DMS79 (cell line): ENCODE results near the gene C4A.
"Not testable (repeated sequence)": the region's sequence is repeated elsewhere in the genome, so short reads cannot be mapped to it uniquely, and the experiment has no call there.

ENCODE experiments used
- DNase-seq: peaks from one replicate; lab custom pipeline; 2025; lab: John Stamatoyannopoulos, UW

Gene C4A

DNA sequence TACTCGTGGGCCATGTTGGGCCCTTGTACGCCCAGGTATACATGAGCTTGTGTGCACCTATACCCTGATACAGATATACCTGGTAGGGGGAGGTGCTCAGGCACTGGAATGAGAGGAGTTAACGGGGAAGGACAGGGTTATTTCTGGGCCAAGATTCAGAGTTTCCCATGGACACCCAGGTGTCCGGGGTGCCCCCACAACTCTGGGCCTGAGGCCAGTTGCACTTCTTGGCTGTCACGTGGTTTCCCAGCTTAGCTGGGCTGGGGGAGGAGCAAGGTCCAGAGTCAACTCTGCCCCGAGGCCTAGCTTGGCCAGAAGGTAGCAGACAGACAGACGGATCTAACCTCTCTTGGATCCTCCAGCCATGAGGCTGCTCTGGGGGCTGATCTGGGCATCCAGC lies at the start of gene C4A:
TSS of gene C4A (plus strand) at position 314 of the 400 bp plus-strand sequence. CDS start at position 365, 51 bp downstream.
- DNase-seq: not testable (repeated sequence)

DNA sequence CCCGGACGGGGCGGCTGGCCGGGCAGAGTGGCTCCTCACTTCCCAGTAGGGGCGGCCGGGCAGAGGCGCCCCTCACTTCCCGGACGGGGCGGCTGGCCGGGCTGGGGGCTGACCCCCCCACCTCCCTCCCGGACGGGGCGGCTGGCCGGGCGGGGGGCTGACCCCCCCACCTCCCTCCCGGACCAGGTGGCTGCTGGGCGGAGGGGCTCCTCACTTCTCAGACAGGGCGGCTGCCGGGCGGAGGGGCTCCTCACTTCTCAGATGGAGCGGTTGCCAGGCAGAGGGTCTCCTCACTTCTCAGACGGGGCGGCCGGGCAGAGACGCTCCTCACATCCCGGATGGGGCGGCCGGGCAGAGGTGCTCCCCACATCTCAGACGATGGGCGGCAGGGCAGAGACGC lies 49.7 kb upstream of the C4A start:
- DNase-seq: not testable (repeated sequence)

DNA sequence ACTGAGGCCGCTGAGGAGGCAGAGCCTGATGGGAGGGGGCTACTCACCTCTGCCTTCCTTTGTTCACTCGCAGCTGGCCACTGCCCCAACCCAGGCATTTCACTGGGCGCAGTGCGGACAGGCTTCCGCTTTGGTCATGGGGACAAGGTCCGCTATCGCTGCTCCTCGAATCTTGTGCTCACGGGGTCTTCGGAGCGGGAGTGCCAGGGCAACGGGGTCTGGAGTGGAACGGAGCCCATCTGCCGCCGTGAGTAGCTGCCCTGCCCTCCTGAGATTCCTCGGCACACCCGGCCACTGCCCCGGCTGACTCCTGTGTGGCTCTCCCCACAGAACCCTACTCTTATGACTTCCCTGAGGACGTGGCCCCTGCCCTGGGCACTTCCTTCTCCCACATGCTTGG lies 48.3 kb upstream of the C4A start:
- DNase-seq: no peak

DNA sequence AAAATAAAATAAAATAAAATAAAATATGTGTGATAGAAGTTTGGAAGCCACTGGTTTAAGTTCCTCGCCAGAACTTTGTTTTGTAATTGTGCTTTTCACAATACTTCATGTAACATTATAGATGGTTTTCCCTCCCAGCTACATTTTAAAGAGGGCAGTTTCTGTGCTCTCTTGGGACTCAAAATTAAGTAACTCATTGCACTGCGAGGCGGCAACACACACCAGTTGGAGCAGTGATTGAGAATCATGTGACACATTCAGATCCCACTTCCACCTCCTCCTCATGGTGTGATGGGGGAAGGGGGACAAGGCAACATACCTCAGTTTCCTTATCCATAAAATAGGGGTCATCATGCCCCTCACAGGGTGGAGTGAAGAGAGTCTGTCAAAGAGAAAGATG lies 46.8 kb upstream of the C4A start:
- DNase-seq: no peak

DNA sequence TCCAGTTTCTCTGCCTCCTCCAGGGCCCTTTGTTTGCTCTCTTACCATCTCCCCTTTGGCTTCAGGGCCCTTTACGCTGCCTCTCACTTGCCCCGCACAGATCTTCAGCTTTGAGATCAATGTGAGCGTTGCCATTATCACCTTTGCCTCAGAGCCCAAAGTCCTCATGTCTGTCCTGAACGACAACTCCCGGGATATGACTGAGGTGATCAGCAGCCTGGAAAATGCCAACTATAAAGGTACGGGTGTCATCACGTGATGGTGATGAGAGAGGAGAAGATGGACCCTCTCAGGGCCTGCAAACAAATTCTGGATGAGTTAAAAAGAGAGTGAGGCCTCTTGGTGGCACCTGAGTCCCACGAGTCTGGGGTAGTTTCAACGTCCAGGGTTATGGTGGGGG lies 46.0 kb upstream of the C4A start:
- no peak for DNase-seq

DNA sequence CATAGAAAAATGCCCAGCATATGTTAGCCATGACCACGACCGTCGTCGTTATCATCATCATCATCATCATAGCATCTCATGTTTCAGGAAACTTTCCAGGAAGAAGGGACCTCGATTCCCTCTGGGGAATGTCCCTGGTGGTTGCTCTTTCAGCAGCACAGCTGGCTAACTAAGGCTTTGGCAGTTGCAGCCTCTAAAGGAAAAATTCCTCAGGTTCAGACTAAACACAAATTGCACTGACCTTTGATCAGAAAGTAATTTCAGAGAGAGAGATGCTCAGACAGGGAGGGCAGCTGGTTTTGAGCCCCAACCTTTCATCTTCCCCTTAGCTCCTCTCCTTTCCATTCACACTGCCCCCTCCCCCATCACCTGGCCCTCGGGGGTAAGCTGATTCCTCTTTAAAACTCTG lies 41.6 kb upstream of the C4A start:
- no peak for DNase-seq

DNA sequence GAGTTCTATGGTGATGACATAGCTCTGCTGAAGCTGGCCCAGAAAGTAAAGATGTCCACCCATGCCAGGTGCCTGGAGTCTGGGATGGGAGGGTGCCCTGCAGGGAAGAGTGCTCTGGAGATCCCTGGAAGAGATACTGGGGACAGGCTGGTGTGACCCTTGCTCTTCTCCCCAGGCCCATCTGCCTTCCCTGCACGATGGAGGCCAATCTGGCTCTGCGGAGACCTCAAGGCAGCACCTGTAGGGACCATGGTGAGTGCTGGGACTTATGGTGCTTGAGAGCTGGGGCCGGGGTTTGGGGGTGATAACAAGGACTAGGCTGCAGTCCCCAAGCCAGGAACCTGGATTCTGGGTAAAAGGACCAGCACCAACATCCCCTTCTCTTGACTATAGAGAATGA lies 38.1 kb upstream of the C4A start:
- no peak for DNase-seq

DNA sequence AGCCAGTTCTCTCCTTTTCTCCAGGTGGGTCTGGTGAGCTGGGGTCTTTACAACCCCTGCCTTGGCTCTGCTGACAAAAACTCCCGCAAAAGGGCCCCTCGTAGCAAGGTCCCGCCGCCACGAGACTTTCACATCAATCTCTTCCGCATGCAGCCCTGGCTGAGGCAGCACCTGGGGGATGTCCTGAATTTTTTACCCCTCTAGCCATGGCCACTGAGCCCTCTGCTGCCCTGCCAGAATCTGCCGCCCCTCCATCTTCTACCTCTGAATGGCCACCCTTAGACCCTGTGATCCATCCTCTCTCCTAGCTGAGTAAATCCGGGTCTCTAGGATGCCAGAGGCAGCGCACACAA lies 36.7 kb upstream of the C4A start:
- no peak for DNase-seq

DNA sequence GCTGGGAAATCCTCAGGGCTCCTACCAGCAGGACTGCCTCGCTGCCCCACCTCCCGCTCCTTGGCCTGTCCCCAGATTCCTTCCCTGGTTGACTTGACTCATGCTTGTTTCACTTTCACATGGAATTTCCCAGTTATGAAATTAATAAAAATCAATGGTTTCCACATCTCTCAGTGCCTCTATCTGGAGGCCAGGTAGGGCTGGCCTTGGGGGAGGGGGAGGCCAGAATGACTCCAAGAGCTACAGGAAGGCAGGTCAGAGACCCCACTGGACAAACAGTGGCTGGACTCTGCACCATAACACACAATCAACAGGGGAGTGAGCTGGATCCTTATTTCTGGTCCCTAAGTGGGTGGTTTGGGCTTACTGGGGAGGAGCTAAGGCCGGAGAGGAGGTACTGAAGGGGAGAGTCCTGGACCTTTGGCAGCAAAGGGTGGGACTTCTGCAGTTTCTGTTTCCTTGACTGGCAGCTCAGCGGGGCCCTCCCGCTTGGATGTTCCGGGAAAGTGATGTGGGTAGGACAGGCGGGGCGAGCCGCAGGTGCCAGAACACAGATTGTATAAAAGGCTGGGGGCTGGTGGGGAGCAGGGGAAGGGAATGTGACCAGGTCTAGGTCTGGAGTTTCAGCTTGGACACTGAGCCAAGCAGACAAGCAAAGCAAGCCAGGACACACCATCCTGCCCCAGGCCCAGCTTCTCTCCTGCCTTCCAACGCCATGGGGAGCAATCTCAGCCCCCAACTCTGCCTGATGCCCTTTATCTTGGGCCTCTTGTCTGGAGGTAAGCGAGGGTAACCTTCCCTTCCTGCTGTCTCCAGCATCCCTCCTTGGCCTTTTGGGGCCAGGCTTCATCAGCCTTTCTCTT lies 36.1 kb upstream of the C4A start, which contains the start of gene CFB:
TSS of gene CFB (plus strand) at position 589 of the 863 bp plus-strand sequence. CDS start at position 716, 127 bp downstream.
- peak; percentile 20 for DNase-seq

DNA sequence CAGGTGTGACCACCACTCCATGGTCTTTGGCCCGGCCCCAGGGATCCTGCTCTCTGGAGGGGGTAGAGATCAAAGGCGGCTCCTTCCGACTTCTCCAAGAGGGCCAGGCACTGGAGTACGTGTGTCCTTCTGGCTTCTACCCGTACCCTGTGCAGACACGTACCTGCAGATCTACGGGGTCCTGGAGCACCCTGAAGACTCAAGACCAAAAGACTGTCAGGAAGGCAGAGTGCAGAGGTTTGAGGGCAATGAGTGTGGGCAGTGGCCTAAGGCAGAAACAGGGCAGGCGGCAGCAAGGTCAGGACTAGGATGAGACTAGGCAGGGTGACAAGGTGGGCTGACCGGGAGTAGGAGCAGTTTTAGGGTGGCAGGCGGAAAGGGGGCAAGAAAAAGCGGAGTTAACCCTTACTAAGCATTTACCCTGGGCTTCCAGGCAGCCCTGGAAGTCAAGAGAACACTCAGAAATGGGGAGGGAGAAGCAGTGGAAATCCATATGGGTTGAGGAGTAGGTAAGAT lies 35.4 kb upstream of the C4A start:
- no peak for DNase-seq

DNA sequence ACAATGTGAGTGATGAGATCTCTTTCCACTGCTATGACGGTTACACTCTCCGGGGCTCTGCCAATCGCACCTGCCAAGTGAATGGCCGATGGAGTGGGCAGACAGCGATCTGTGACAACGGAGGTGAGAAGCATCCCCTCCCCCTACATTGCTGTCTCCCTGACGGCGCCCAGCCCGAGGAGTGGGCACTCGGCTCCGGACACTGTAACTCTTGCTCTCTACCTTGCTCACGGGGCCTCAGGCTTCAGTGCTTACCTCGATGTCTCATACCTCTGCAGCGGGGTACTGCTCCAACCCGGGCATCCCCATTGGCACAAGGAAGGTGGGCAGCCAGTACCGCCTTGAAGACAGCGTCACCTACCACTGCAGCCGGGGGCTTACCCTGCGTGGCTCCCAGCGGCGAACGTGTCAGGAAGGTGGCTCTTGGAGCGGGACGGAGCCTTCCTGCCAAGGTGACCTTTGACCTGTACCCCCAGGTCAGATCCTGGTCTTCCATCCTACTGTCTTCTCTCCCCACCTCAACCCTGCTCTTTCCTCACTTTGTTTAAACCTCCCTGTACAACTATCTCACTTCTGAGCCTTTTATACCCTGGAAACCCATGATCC lies 34.7 kb upstream of the C4A start:
- no peak for DNase-seq

DNA sequence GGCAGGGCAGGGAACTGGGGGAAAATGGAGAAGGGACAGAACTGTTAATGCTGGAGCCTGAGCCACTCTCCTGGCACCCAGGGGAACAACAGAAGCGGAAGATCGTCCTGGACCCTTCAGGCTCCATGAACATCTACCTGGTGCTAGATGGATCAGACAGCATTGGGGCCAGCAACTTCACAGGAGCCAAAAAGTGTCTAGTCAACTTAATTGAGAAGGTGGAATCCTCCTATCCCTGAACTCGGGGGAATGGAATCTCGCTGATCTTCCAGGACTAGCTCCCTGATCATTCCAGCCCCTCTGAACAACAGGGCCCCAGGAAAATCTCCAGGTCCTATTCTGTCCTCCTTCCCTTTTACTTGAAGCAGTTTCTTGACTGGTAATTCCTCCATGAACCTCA lies 34.0 kb upstream of the C4A start:
- no peak for DNase-seq

DNA sequence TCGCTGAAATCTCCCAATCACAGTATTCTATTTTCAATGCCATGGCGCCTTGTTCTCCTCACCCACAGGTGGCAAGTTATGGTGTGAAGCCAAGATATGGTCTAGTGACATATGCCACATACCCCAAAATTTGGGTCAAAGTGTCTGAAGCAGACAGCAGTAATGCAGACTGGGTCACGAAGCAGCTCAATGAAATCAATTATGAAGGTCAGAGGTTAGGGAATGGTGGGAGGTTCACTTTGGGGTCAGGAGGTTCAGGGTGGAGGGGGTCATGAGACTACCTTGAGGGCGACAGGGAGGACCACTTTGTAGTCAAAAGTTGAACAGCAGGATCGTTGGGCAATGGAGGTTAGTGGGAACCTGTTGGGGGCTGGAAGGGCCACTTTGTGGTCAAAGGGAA lies 33.6 kb upstream of the C4A start:
- no peak for DNase-seq

DNA sequence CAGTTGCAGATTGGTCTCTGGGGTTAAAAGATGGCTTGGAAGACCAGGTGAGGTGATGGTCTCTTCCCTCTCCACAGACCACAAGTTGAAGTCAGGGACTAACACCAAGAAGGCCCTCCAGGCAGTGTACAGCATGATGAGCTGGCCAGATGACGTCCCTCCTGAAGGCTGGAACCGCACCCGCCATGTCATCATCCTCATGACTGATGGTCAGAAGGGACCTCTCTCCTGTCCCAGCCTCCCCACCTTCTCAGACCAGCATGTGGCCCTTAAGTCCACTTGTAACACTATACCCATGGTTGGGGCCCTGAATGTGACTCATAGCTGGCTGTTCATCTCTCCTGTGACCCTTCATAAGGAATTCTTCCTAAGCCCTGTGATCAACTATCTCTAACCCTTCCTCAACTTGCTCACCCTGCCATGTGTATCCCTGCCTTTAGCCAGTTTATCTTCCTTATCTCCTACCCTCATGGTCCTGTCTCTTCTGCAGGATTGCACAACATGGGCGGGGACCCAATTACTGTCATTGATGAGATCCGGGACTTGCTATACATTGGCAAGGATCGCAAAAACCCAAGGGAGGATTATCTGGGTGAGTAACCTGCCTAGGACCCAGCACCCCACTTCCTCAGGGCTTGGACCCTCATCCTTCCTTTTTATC lies 33.0 kb upstream of the C4A start:
- DNase-seq: no peak

DNA sequence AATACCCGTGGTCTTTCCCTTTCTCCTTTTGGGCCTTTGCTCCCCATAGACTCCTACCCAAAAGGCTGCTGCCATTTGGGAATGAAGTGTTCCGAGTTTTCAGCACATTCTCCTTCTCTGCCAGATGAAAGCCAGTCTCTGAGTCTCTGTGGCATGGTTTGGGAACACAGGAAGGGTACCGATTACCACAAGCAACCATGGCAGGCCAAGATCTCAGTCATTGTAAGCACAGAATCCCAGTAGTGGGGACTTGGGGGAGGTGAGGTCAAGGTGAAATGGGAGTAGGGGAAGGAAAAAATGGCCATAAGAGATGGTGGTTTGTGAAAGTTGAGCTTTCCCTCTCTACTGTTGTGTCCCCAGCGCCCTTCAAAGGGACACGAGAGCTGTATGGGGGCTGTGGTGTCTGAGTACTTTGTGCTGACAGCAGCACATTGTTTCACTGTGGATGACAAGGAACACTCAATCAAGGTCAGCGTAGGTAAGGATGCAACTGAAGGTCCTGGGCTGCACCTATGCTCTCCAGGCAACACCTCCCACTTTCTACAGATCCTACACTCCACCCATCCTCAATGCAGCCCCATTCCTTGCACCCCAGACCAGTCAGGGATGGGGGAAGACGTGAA lies 31.8 kb upstream of the C4A start:
- no peak for DNase-seq

DNA sequence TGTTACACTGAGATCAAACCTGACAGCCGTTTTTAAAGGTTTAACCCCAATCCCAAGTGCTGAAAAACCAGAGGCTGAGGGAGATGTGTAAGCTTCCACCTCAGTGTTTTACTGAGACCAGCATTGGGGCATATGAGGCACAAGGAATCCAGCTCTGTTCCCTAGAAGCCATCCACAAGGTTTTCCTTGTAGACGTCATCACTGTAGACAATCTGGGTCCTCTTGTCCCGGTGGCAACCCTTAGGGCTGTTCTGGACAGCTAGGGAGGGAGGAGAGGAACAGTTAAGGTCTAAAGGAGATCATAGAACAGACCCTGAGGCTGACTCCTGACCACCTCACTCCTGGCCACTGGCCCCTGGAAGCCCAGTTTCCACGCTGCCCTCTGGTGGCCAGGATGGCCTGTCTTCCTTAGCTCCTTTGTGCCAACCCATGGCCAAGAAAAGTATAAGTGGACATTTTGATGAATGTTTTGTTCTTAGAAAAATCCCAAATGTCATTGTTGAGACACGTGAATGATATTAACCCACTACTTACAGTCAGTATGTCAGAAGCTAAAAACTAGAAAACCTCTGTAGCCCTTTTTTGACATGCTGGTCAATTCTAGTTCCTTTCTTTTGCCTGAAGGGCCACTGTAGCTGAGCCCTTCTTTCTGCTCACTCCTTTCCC lies 29.6 kb upstream of the C4A start:
- DNase-seq: no peak

DNA sequence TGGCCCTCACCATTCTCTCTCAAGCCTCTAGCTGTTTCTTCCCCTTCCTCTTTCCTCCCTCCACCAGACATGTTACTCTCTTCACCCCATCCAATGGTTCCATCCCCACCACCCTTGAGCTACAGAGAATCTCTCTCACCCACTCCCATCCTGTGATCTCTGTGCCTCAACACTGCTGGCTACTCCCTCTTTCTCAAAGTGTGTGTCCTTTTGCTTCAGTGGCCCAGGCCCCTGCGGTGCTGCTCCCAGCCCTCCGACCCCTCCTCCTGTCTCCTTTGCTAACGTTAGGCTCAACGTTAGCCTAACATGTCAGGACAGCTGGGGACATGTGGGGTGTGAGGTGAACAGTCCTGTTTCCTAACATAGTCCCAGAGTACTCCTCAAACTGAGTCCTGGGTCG lies 29.0 kb upstream of the C4A start:
- no peak for DNase-seq

DNA sequence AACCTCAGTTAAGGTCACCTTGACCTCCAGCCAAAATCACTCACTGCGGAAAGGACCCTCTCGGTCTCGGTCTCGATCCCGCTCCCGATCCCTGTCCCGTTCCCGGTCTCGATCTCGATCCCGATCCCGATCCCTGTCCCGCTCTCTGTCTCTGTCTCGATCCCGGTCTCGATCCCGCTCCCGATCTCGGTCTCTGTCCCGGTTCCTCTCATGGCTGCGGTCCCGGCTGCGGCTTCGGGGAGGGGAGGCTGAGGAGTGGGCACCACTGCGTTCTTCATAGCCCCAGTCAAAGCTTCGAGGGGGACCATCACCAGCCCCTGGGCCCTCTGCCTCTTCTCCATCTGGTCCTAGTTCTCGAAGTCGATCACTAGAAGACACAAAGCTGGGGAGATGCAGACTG lies 27.3 kb upstream of the C4A start:
- DNase-seq: no peak

DNA sequence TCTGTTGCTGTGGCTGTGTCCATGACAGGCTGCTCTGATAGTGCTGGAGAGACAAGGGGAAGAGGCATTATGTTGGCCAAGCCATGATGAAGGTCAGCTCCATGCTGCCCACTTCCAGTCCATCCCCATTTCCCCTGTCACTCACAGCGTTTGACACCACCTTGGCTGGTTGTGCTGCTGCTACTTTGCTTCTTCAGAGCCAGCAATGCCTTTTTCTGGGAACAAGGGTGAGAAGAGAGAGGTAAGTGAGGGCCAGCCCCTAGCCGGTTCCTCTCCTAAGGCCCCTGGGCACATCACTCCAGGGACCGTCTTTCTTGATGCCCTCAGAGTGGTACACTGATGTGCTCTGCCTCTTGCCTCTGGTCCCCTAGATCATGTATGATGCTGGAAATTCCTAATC lies 25.1 kb upstream of the C4A start:
- no peak for DNase-seq

DNA sequence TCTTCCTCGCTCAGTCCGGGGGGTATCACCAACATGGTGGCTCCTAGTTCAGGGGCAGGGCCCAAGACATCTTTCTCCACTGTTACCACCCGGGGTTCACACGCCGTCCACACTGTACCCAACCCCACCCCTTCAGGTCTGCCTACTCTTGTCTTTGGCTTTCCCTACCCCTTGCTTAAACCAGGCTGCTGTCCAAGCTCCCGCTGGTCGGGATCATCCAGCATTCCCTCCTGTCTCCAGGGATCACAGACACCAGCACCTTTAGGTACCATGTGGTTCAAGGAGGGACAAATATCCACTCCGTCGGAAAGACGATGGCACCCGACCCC lies 23.5 kb upstream of the C4A start:
- DNase-seq: no peak

DNA sequence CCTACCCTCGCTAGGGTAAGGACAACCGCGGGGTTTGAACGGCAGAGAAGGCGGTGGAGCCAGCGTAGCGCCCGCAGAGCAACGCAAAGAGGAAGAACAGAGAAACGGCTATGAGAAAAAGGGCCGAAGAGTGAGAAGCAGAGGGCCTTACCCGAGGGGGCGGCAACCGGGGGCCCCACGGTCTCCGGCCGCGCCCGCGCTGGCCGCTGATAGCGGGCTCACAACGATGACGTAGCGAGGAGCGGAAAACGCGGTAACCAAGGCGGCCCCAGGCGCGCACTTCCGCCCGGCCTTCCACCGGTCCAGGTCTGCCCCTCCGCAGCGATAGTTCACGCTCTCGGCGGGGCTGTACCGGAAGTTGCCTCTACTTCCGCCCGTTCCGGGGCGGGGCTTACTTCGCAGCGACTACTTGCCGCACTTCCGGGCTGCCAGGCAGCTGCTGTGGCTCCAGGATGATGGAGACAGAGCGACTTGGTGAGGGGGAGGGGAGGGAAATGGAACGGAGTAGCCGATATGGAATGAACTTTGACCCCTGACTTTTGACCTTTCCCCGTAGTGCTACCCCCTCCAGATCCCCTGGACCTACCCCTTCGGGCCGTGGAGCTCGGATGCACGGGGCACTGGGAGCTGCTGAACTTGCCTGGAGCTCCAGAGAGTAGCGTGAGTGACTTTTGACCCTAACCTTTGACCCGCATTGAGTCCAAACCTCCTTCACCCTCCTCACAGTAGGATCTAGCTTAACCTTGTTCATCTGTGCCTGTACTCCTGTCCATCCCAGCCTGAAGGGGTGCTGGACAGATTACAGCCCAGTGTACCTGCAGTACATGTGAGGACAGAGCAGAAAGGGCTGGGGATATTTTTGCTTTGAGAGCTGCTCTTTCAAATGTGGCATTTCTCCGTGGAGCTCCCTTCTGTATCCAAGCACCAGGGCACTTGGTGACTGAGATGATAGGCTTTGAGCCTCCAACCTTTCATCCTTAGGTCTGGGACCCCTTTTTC lies 22.8 kb upstream of the C4A start, which contains the start of the genes NELFE and SKIC2:
TSS of gene NELFE (minus strand) at position 231 of the 999 bp plus-strand sequence. CDS start 525 bp downstream, outside the sequence.
TSS of gene SKIC2 (plus strand) at position 435 of the 999 bp plus-strand sequence. CDS start at position 453, 18 bp downstream.
- DNase-seq: peak; percentile 92
